K562 (cell line): ENCODE data around the gene BCL11A. TPM values are rescaled to one million over a fixed set of nuclear protein-coding genes. Genes with fewer than 3 reads are reported as not detected.

Source experiments
- ATAC-seq: fragments of 200-7000 bp; cut with Tn5 transposase; 3 replicates; pipeline ENCODE4 v1.9.1; 2020; ENCODE audit warnings: moderate library complexity
- BruUV-seq: library from RNA; stranded (reverse); fragments of 400-500 nt; replicated peaks from 2 replicates; lab custom pipeline; 2021; lab: Mats Ljungman, UMichigan
- CTCF ChIA-PET: fragments of 300-600 bp; formaldehyde crosslinking; extraction: SDS; loops from one replicate; lab custom pipeline; 2021; ENCODE audit warnings: low intra/inter-chr PET ratio; lab: Yijun Ruan, JAX
- POLR2A ChIA-PET: fragments of 300-600, 350-650 bp; sonication (Branson Sonifier 250); formaldehyde crosslinking; extraction: SDS; loops from one replicate; lab custom pipeline; 2021; ENCODE audit warnings: antibody characterized with exemption, inconsistent platforms; lab: Yijun Ruan, JAX
- DNase-seq, 4 experiments: peaks; one replicate each; pipeline versions ENCODE4 v3.0.0 to v3.0.0-alpha.2; 2011 to 2018; ENCODE audit warnings: low spot score in 3 of 4, mixed read lengths in 3 of 4; ENCODE audit errors: extremely low read depth in 1 of 4
- FAIRE-seq: peaks from 2 replicates; lab custom pipeline; 2011; peaks lifted over from hg19 to GRCh38; lab: Jason Lieb, UNC
- H2AFZ ChIP-seq: 2 replicates; pipeline ENCODE4 v1.6.0; 2011; ENCODE audit warnings: low read depth, low read length, control low read depth, inconsistent platforms
- H3K27ac ChIP-seq: fragments of 200-600 bp; 3 replicates; pipeline ENCODE4 v1.8.0; 2011; ENCODE audit warnings: low read depth, mild to moderate bottlenecking, control low read depth, inconsistent platforms, low read length, moderate library complexity, mixed read lengths; ENCODE audit errors: extremely low read depth
- H3K27me3 ChIP-seq, 2 experiments: fragments of 300-600 bp in 1 of 2; 2 replicates in 1 of 2; 3 replicates in 1 of 2; pipeline versions ENCODE4 v1.6.0 to v1.8.0; 2011; ENCODE audit warnings: inconsistent platforms in 2 of 2, low read length in 2 of 2, mild to moderate bottlenecking in 1 of 2, mixed read lengths in 1 of 2, moderate library complexity in 1 of 2; ENCODE audit not compliant: control insufficient read depth in 2 of 2, insufficient read depth in 2 of 2
- H3K36me3 ChIP-seq: fragments of 300-600 bp; 3 replicates; pipeline ENCODE4 v1.8.0; 2011; ENCODE audit warnings: mild to moderate bottlenecking, low read length, inconsistent platforms; ENCODE audit not compliant: control insufficient read depth, insufficient read depth
- H3K4me1 ChIP-seq, 2 experiments: fragments of 200-600 bp in 1 of 2; replicated peaks in 1 of 2; 2 replicates in 1 of 2; 3 replicates in 1 of 2; pipeline versions ENCODE4 v1.5.1 to v1.8.0; 2011; ENCODE audit warnings: inconsistent platforms in 2 of 2, low read length in 2 of 2, mild to moderate bottlenecking in 1 of 2, mixed read lengths in 1 of 2, moderate library complexity in 1 of 2; ENCODE audit not compliant: control insufficient read depth in 2 of 2, insufficient read depth in 2 of 2
- H3K4me2 ChIP-seq: 2 replicates; pipeline ENCODE4 v1.6.1; 2011; ENCODE audit warnings: low read length, control low read depth, inconsistent platforms, mixed read lengths; ENCODE audit not compliant: insufficient read depth
- H3K4me3 ChIP-seq: fragments of 200-600 bp; sonication (generic), shearing (Covaris generic); 2 replicates; pipeline ENCODE4 v1.5.1; 2016; ENCODE audit warnings: control low read depth, inconsistent platforms
- H3K79me2 ChIP-seq: fragments of 200-600 bp; 3 replicates; pipeline ENCODE4 v1.8.0; 2011; ENCODE audit warnings: low read length, inconsistent platforms; ENCODE audit not compliant: control insufficient read depth, insufficient read depth
- H3K9ac ChIP-seq, 2 experiments: 2 replicates each; pipeline versions ENCODE4 v1.6.0 to v1.6.1; 2011; ENCODE audit warnings: low read depth in 2 of 2, low read length in 2 of 2, control low read depth in 1 of 2, inconsistent platforms in 1 of 2, mild to moderate bottlenecking in 1 of 2, mixed read lengths in 1 of 2; ENCODE audit not compliant: insufficient read depth in 1 of 2
- H3K9me1 ChIP-seq: one replicate; pipeline ENCODE4 v1.6.0; 2011; ENCODE audit warnings: inconsistent platforms, mild to moderate bottlenecking, low read length, moderate library complexity; ENCODE audit not compliant: control insufficient read depth, insufficient read depth
- H3K9me3 ChIP-seq: replicated peaks from 2 replicates; pipeline ENCODE4 v1.5.1; 2011; ENCODE audit warnings: low read depth, low read length, inconsistent platforms; ENCODE audit not compliant: control insufficient read depth, insufficient read depth
- H4K20me1 ChIP-seq: replicated peaks from 2 replicates; pipeline ENCODE4 v1.6.1; 2011; ENCODE audit warnings: low read length, inconsistent platforms, mixed read lengths; ENCODE audit not compliant: control insufficient read depth, insufficient read depth
- ARHGAP35 ChIP-seq: fragments of 450-650 bp; IDR thresholded peaks from 2 replicates; pipeline ENCODE4 v1.6.1; 2018; ENCODE audit not compliant: partially characterized antibody
- CAMTA2 ChIP-seq: fragments of 250-450 bp; sonication (Bioruptor Pico); conservative IDR thresholded peaks from 2 replicates; pipeline ENCODE4 v1.5.1; 2022
- ZNF609 ChIP-seq: sonication (generic); formaldehyde crosslinking; IDR thresholded peaks from 2 replicates; pipeline ENCODE4 v1.8.1; 2023; ENCODE audit warnings: missing genetic modification reagents, mild to moderate bottlenecking, borderline replicate concordance
- WGBS: fragments of 100-300 bp; shearing (Covaris generic); methylation state at CpG from one replicate; pipeline ENCODE4 v1.1.6; 2016; ENCODE audit warnings: low coverage, mixed read lengths; ENCODE audit not compliant: insufficient coverage; ENCODE audit errors: missing lambda C conversion rate; 5-methylcytosine and 5-hydroxymethylcytosine counted together
- in situ Hi-C: fragments of 300-500 bp; cut with MboI; formaldehyde crosslinking; loops from 4 replicates; pipeline ENCODE4 v1.15.0; 2018; ENCODE audit warnings: inconsistent platforms, mixed read lengths
- intact Hi-C: fragments of 100-400 bp; cut with micrococcal nuclease; formaldehyde crosslinking; loops from 2 replicates; pipeline ENCODE4 v1.14.2; 2022
- polyA plus RNA-seq, 8 experiments: library from polyadenylated mRNA; depleted of rRNA in 4 of 8; stranded (reverse) in 5 of 8; unstranded in 3 of 8; fragments of >200 nt; fragmentation: Nextera tagmentation in 2 of 8; fragmentation: Illumina TruSeq in 1 of 8; extraction: Ambion mirVana in 2 of 8; extraction: Trizol in 1 of 8; gene quantifications; 2 replicates each; pipeline versions ENCODE4 v1.2.1 to v1.2.3, GENCODE V29; 2011 to 2014; ENCODE audit warnings: inconsistent platforms in 1 of 8, missing spikeins in 1 of 8
- total RNA-seq, 7 experiments: library from RNA; depleted of rRNA in 6 of 7; stranded (reverse); fragments of >200 nt in 6 of 7; fragmentation: Illumina TruSeq in 2 of 7; extraction: Trizol in 2 of 7; gene quantifications; 2 replicates each; pipeline versions ENCODE4 v1.2.1 to v1.2.3, GENCODE V29; 2011 to 2021; ENCODE audit warnings: low replicate concordance in 1 of 7

The BCL11A gene
- total and polyA plus RNA-seq, 9 of the 15 experiments (the other 6 are each of a cell fraction or from before 2014, with no cell fraction given): 0.13 TPM; not detected in 8

GRCh38 chr2:60469536-60470317 lies 83.7 kb downstream of the BCL11A start:
- 3% methylated on average over 6 of the region's 6 CpGs for WGBS
- Histone ChIP-seq H3K27ac (no peak overlapping the region), H3K9ac (no peak overlapping the region), H3K79me2 (no peaks in the 10 kb centered on the region), H3K9me3 (no peaks in the 10 kb centered on the region), H4K20me1 (no peaks in the 10 kb centered on the region), H3K9me1 (no peaks in the 10 kb centered on the region), H3K4me2 (no peak overlapping the region), H3K4me1 (no peaks in the 10 kb centered on the region), H3K36me3 (no peaks in the 10 kb centered on the region), H2AFZ (no peak overlapping the region), H3K4me3 (no peak overlapping the region), H3K27me3 (peaks cover 0 to 4% of the 10 kb centered on the region in 2 experiments; a peak in 1 of 5 replicates)
- in situ Hi-C loops: no loop called here
- DNase-seq (no peak), ATAC-seq (no peak), FAIRE-seq (no peak)
- TF ChIP-seq CAMTA2 (CRISPR knock-in tag): no peak
- no peak for TF ChIP-seq ARHGAP35
- TF ChIP-seq ZNF609 (CRISPR knock-in tag): no peak
- CTCF ChIA-PET: no interaction called here
- BruUV-seq: no TSS peak
- intact Hi-C loops: no loop called here
- POLR2A ChIA-PET: no interaction called here
